ENCODE measurements around the gene KNDC1. TPM values are rescaled to one million over a fixed set of nuclear protein-coding genes. Genes with fewer than 3 reads are reported as not detected.
A peak's percentile ranks its signal among the peaks of the same experiment; 100 is the strongest.

Gene KNDC1
- total RNA-seq, 1 experiment from 2014 or later = 15.7 TPM

DNA sequence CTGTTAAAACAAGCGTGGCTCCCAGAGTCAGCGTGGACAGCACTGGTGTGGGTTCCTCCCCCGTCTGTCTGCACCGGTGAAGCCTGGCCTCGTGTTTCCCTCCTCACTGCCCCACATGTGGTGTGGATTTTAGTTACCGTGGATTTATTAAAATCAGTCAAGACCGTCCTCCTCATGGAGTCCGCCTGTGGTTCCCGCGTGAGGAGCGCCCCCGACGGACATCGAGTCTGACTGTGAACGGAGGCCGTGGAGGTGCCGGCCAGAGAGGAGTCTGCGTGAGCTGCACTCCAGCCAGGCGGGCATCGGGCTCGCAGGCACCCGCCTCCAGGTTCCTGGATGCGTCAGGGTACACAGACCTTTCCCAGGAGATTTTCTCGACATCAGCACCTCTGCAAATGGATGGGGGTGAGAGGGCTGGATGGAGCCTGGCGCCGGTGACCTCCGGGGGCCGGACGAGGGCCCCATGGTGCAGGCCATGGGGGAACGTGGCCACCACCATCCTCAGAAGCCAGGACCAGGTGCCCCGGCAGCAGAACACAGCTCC, 43.7 kb downstream of the KNDC1 start:
- TF ChIP-seq, protein P1, sequence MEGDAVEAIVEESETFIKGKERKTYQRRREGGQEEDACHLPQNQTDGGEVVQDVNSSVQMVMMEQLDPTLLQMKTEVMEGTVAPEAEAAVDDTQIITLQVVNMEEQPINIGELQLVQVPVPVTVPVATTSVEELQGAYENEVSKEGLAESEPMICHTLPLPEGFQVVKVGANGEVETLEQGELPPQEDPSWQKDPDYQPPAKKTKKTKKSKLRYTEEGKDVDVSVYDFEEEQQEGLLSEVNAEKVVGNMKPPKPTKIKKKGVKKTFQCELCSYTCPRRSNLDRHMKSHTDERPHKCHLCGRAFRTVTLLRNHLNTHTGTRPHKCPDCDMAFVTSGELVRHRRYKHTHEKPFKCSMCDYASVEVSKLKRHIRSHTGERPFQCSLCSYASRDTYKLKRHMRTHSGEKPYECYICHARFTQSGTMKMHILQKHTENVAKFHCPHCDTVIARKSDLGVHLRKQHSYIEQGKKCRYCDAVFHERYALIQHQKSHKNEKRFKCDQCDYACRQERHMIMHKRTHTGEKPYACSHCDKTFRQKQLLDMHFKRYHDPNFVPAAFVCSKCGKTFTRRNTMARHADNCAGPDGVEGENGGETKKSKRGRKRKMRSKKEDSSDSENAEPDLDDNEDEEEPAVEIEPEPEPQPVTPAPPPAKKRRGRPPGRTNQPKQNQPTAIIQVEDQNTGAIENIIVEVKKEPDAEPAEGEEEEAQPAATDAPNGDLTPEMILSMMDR (conservative IDR thresholded peaks at IDR 0.05) = no peak
- no peak overlapping the region for H3K4ac ChIP-seq (ENCODE audit: low read depth, low read length)
- H3K18ac ChIP-seq (ENCODE audit: insufficient read length, low read depth, low read length) = no peak overlapping the region
- no peaks in the 10 kb centered on the region for H3K9me3 ChIP-seq (ENCODE audit: control insufficient read depth, low read depth, low read length)
- H4K8ac ChIP-seq (replicated peaks; ENCODE audit: insufficient read length, low read depth, low read length) = peak overlapping the region; percentile 36
- no peak overlapping the region for H4K5ac ChIP-seq (ENCODE audit: insufficient read length, low read depth, low read length)
- H3T11ph ChIP-seq (ENCODE audit: low read length) = no peak overlapping the region
- H3K27ac ChIP-seq (ENCODE audit: insufficient read length, low read depth, low read length) = no peak overlapping the region
- no peaks in the 10 kb centered on the region for H4K20me1 ChIP-seq (ENCODE audit: control insufficient read depth, insufficient read depth, insufficient read length)
- H3K27me3 Mint-ChIP-seq (ENCODE audit: low read depth) = no peaks in the 10 kb centered on the region; the same call in 1 of the 2 replicates
- H3K4me3 Mint-ChIP-seq = no peak overlapping the region
- H2AK5ac ChIP-seq (ENCODE audit: insufficient read length, low read length) = no peak overlapping the region
- no peak overlapping the region for H3K56ac ChIP-seq (ENCODE audit: insufficient read length, low read depth, low read length)
- H3K4me1 ChIP-seq (ENCODE audit: insufficient read depth, low read length) = no peaks in the 10 kb centered on the region
- no peak overlapping the region for H4K91ac ChIP-seq (ENCODE audit: insufficient read length, low read depth, low read length)
- H3K27me3 ChIP-seq (ENCODE audit: insufficient read depth, low read length) = no peaks in the 10 kb centered on the region
- H2BK15ac ChIP-seq (ENCODE audit: low read depth, low read length) = no peak overlapping the region
- no peak for DNase-seq
- H3K79me1 ChIP-seq (ENCODE audit: insufficient read depth, low read depth, low read length, poor library complexity, severe bottlenecking) = no peaks in the 10 kb centered on the region
- H2BK12ac ChIP-seq (ENCODE audit: insufficient read length, low read depth, low read length) = no peak overlapping the region
- H3K9ac ChIP-seq (ENCODE audit: extremely low read depth, insufficient read length, low read length) = no peak overlapping the region
- H2BK120ac ChIP-seq (ENCODE audit: low read depth, low read length, poor library complexity, severe bottlenecking) = no peak overlapping the region
- H3K36me3 Mint-ChIP-seq (ENCODE audit: insufficient read depth in 1 of 3, low read depth in 3 of 3) = peaks cover 1 to 5% (median 2%) of the 10 kb centered on the region in 3 experiments; a peak in 3 of 7 replicates
- no peaks in the 10 kb centered on the region for H3K9me3 Mint-ChIP-seq
- no peaks in the 10 kb centered on the region for H3K23me2 ChIP-seq (ENCODE audit: insufficient read length, low read depth, low read length, poor library complexity, severe bottlenecking)
- H2BK5ac ChIP-seq (ENCODE audit: insufficient read length, low read length) = no peak overlapping the region
- no peak overlapping the region for H3K23ac ChIP-seq (ENCODE audit: insufficient read length, low read depth, low read length)
- H3K4me1 Mint-ChIP-seq = no peaks in the 10 kb centered on the region
- no peaks in the 10 kb centered on the region for H3K79me2 ChIP-seq (ENCODE audit: insufficient read depth, low read length)
- WGBS (ENCODE audit: extremely low coverage, insufficient read length, low lambda C conversion rate) = no CpG with 5 or more reads among the region's 31 CpGs
- H3K4me2 ChIP-seq (ENCODE audit: insufficient read depth, insufficient read length, low read length) = no peak overlapping the region
- H2BK20ac ChIP-seq (ENCODE audit: low read depth, low read length, poor library complexity, severe bottlenecking) = no peak overlapping the region
- H3K14ac ChIP-seq (ENCODE audit: insufficient read depth, low read length) = no peak overlapping the region
- H2AFZ ChIP-seq (ENCODE audit: low read length) = no peak overlapping the region
- peak overlapping the region in 2 of 3 experiments; percentile 13 to 89; a peak in 2 of 7 replicates for H3K27ac Mint-ChIP-seq

All from H9 (cell line).